HAP-1 (cell line): ENCODE data around the gene LSM10.

Experiments
- DNase-seq, 2 experiments: peaks; one replicate each; pipeline ENCODE4 v3.0.0-alpha.2; 2016 to 2020; ENCODE audit warnings: low spot score in 2 of 2
- H3K27me3 ChIP-seq: fragments of 250-450 bp; sonication (Bioruptor Pico); 2 replicates; pipeline ENCODE4 v1.5.1; 2020; ENCODE audit warnings: low read depth, mild to moderate bottlenecking, moderate library complexity
- H3K36me3 ChIP-seq: fragments of 250-450 bp; sonication (Bioruptor Pico); replicated peaks from 2 replicates; pipeline ENCODE4 v1.5.1; 2020; ENCODE audit warnings: mild to moderate bottlenecking
- H3K4me1 ChIP-seq: fragments of 250-450 bp; sonication (Bioruptor Pico); 2 replicates; pipeline ENCODE4 v1.5.1; 2020; ENCODE audit warnings: mild to moderate bottlenecking
- H3K4me3 ChIP-seq: fragments of 250-450 bp; sonication (Bioruptor Pico); 2 replicates; pipeline ENCODE4 v1.5.1; 2020; ENCODE audit warnings: mild to moderate bottlenecking, moderate library complexity
- H3K9me3 ChIP-seq: fragments of 250-450 bp; sonication (Bioruptor Pico); 2 replicates; pipeline ENCODE4 v1.5.1; 2020; ENCODE audit warnings: mild to moderate bottlenecking, moderate library complexity
- in situ Hi-C: fragments of 300-500 bp; cut with MboI; formaldehyde crosslinking; loops from 3 replicates; pipeline ENCODE4 v1.14.3; 2020; ENCODE audit warnings: low sequenced_read_pairs, inconsistent platforms, mixed read lengths

The LSM10 gene

GRCh38 chr1:36420836-36421317 lies 23.2 kb upstream of the LSM10 start:
- Histone ChIP-seq H3K9me3 (no peaks in the 10 kb centered on the region), H3K4me1 (no peaks in the 10 kb centered on the region), H3K36me3 (no peaks in the 10 kb centered on the region), H3K27me3 (no peaks in the 10 kb centered on the region), H3K4me3 (no peak overlapping the region)
- peak; percentile 81 to 94 for DNase-seq
- in situ Hi-C loops, result loop anchor here (5.0 kb wide), 1 partner anchor 314 kb away; no protein-coding TSS in a partner anchor

- Histone ChIP-seq H3K9me3 (no peaks in the 10 kb centered on the region), H3K36me3 (no peaks in the 10 kb centered on the region), H3K27me3 (no peaks in the 10 kb centered on the region), H3K4me3 (no peak overlapping the region), H3K4me1 (no peaks in the 10 kb centered on the region)
- in situ Hi-C loops, result loop anchor here (5.0 kb wide), 1 partner anchor 313 kb away; no protein-coding TSS in a partner anchor
- DNase-seq, result no peak
These were observed 22.7 kb upstream of the LSM10 start for GRCh38 chr1:36420409-36420808.

GRCh38 chr1:36419569-36419968 lies 21.9 kb upstream of the LSM10 start:
- Histone ChIP-seq H3K4me3 (no peak overlapping the region), H3K4me1 (no peaks in the 10 kb centered on the region), H3K36me3 (no peaks in the 10 kb centered on the region), H3K9me3 (no peaks in the 10 kb centered on the region), H3K27me3 (no peaks in the 10 kb centered on the region)
- no peak for DNase-seq
- in situ Hi-C loops, result no loop called here

- Histone ChIP-seq H3K9me3 (no peaks in the 10 kb centered on the region), H3K36me3 (no peaks in the 10 kb centered on the region), H3K4me1 (no peaks in the 10 kb centered on the region), H3K4me3 (no peak overlapping the region), H3K27me3 (no peaks in the 10 kb centered on the region)
- in situ Hi-C loops, result no loop called here
- no peak for DNase-seq
These were observed 21.4 kb upstream of the LSM10 start for GRCh38 chr1:36419140-36419539.

- in situ Hi-C loops, result no loop called here
- H3K4me1 ChIP-seq, result no peaks in the 10 kb centered on the region
- no peak for DNase-seq
- no peaks in the 10 kb centered on the region for H3K9me3 ChIP-seq
- no peaks in the 10 kb centered on the region for H3K27me3 ChIP-seq
- no peaks in the 10 kb centered on the region for H3K36me3 ChIP-seq
- H3K4me3 ChIP-seq, result no peak overlapping the region
These were observed 20.2 kb upstream of the LSM10 start for GRCh38 chr1:36417931-36418330.

- in situ Hi-C loops, result no loop called here
- H3K36me3 ChIP-seq, result no peaks in the 10 kb centered on the region
- DNase-seq, result no peak
- no peak overlapping the region for H3K4me3 ChIP-seq
- no peaks in the 10 kb centered on the region for H3K27me3 ChIP-seq
- no peaks in the 10 kb centered on the region for H3K4me1 ChIP-seq
- no peaks in the 10 kb centered on the region; the same call in 1 of the 2 replicates for H3K9me3 ChIP-seq
These were observed 18.1 kb upstream of the LSM10 start for GRCh38 chr1:36415661-36416326.

- in situ Hi-C loops, result no loop called here
- no peak for DNase-seq
- Histone ChIP-seq H3K36me3 (no peaks in the 10 kb centered on the region), H3K27me3 (no peaks in the 10 kb centered on the region), H3K9me3 (no peaks in the 10 kb centered on the region; the same call in 1 of the 2 replicates), H3K4me3 (no peak overlapping the region), H3K4me1 (no peaks in the 10 kb centered on the region)
These were observed 16.7 kb upstream of the LSM10 start for GRCh38 chr1:36414384-36414783.

- no peak overlapping the region for H3K4me3 ChIP-seq
- no peaks in the 10 kb centered on the region; the same call in 1 of the 2 replicates for H3K9me3 ChIP-seq
- no peaks in the 10 kb centered on the region for H3K4me1 ChIP-seq
- DNase-seq, result peak in 1 of 2 experiments; percentile 18
- no peaks in the 10 kb centered on the region for H3K36me3 ChIP-seq
- H3K27me3 ChIP-seq, result no peaks in the 10 kb centered on the region
- in situ Hi-C loops, result no loop called here
These were observed 14.3 kb upstream of the LSM10 start for GRCh38 chr1:36411674-36412648.

GRCh38 chr1:36408479-36408878 lies 10.8 kb upstream of the LSM10 start:
- Histone ChIP-seq H3K4me1 (no peaks in the 10 kb centered on the region), H3K9me3 (no peaks in the 10 kb centered on the region; the same call in 1 of the 2 replicates), H3K36me3 (no peaks in the 10 kb centered on the region), H3K27me3 (no peaks in the 10 kb centered on the region), H3K4me3 (no peak overlapping the region)
- in situ Hi-C loops, result no loop called here
- no peak for DNase-seq

GRCh38 chr1:36406440-36406839 lies 8.7 kb upstream of the LSM10 start:
- DNase-seq, result no peak
- H3K27me3 ChIP-seq, result no peaks in the 10 kb centered on the region
- in situ Hi-C loops, result no loop called here
- no peaks in the 10 kb centered on the region for H3K36me3 ChIP-seq
- H3K4me3 ChIP-seq, result no peak overlapping the region
- H3K4me1 ChIP-seq, result no peaks in the 10 kb centered on the region
- no peaks in the 10 kb centered on the region for H3K9me3 ChIP-seq

GRCh38 chr1:36402504-36402890 lies 4.8 kb upstream of the LSM10 start:
- no peak for DNase-seq
- Histone ChIP-seq H3K27me3 (no peaks in the 10 kb centered on the region), H3K9me3 (no peaks in the 10 kb centered on the region), H3K4me3 (no peak overlapping the region), H3K4me1 (peaks cover 5% of the 10 kb centered on the region; the same call in 1 of the 2 replicates), H3K36me3 (no peaks in the 10 kb centered on the region)
- in situ Hi-C loops, result no loop called here

- peaks cover 5% of the 10 kb centered on the region; the same call in 1 of the 2 replicates for H3K4me1 ChIP-seq
- H3K27me3 ChIP-seq, result no peaks in the 10 kb centered on the region
- in situ Hi-C loops, result no loop called here
- DNase-seq, result no peak
- no peak overlapping the region; the same call in 1 of the 2 replicates for H3K4me3 ChIP-seq
- no peaks in the 10 kb centered on the region for H3K36me3 ChIP-seq
- no peaks in the 10 kb centered on the region for H3K9me3 ChIP-seq
These were observed 4.1 kb upstream of the LSM10 start for GRCh38 chr1:36401602-36402503.
